ENCODE data around the gene MTMR10. TPM values are rescaled to one million over a fixed set of nuclear protein-coding genes. Genes with fewer than 3 reads are reported as not detected.

Gene MTMR10
- total RNA-seq, 3 donors from 2014 or later, result 9.1 to 12.3 (median 10.8) TPM

GRCh38 chr15:30926161-30926560 is 65.3 kb downstream of the MTMR10 start:
- Mint-ChIP-seq H3K4me3 (no peak overlapping the region), H3K36me3 (ENCODE audit: insufficient read depth) (peaks cover 46% of the 10 kb centered on the region), H3K9me3 (no peaks in the 10 kb centered on the region), H3K27me3 (ENCODE audit: low read depth) (no peaks in the 10 kb centered on the region), H3K4me1 (ENCODE audit: low read depth) (no peaks in the 10 kb centered on the region)
- DNase-seq (no peak), ATAC-seq (no peak)

DNA sequence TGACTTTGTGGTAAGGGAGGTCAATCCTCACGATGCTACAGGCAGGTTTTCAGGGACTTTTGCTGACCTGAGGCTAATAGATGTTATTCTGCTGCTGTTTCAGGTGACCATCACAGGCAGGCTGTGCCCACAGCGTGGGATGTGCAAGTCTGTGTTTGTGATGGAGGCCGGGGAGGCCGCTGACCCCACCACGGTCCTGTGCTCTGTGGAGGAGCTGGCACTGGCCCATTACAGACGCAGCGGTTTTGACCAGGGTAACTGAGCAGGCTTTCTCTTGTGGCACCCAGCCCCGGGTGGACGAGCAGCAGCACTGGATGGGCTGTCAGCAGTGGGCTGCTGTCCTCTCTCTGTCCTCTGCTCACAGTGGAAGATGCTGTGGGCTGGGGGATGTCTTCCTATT is 65.7 kb downstream of the MTMR10 start:
- no peak for ATAC-seq
- no peaks in the 10 kb centered on the region for H3K4me1 Mint-ChIP-seq (ENCODE audit: low read depth)
- peaks cover 45% of the 10 kb centered on the region for H3K36me3 Mint-ChIP-seq (ENCODE audit: insufficient read depth)
- no peaks in the 10 kb centered on the region for H3K27me3 Mint-ChIP-seq (ENCODE audit: low read depth)
- H3K4me3 Mint-ChIP-seq, result no peak overlapping the region
- DNase-seq, result no peak
- H3K9me3 Mint-ChIP-seq, result no peaks in the 10 kb centered on the region

DNA sequence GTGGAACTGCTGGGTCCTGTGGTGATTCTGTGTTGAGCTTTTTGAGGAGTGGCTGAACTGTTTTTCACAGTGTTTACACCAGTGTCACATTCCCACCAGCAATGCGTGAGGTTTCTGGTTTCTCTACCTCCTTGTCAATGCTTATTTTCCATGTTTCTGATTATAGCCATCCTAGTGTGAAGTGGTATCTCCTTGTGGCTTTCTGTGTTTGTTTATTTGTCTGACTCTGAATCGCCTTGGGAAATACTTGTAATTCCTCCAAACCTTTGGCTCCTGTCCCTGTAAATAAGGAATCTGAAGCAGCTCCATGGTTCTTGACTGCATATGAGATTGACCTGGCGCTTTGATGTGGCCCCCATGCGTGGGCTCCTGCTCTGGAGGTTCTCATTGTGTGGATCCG is 67.1 kb downstream of the MTMR10 start:
- Mint-ChIP-seq H3K27me3 (ENCODE audit: low read depth) (no peaks in the 10 kb centered on the region), H3K4me1 (ENCODE audit: low read depth) (no peaks in the 10 kb centered on the region), H3K9me3 (no peaks in the 10 kb centered on the region), H3K36me3 (ENCODE audit: insufficient read depth) (peaks cover 41% of the 10 kb centered on the region), H3K4me3 (no peak overlapping the region)
- DNase-seq (no peak), ATAC-seq (no peak)

DNA sequence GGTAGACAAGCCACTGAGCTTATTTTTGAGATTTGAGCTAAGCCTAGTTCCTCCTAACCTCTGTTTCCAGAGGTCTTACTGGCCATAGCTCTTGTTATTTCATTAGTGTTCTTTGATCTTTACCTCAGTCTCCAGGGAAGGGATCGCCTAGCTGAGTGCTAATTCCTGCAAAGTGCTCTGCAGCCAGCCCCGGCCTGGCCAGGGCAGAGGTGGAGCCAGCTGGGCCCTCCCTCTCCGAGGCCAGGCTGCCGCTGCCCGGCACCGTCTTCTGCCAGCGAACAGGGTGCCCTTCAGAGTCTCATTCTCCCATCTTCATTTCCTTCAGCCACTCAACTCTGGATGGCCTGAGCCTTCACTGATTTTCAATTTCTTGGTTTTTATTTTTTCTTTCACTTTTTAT is 68.0 kb downstream of the MTMR10 start:
- no peak for DNase-seq
- Mint-ChIP-seq H3K27me3 (ENCODE audit: low read depth) (no peaks in the 10 kb centered on the region), H3K4me1 (ENCODE audit: low read depth) (no peaks in the 10 kb centered on the region), H3K4me3 (no peak overlapping the region), H3K36me3 (ENCODE audit: insufficient read depth) (peaks cover 40% of the 10 kb centered on the region), H3K9me3 (no peaks in the 10 kb centered on the region)
- no peak for ATAC-seq

DNA sequence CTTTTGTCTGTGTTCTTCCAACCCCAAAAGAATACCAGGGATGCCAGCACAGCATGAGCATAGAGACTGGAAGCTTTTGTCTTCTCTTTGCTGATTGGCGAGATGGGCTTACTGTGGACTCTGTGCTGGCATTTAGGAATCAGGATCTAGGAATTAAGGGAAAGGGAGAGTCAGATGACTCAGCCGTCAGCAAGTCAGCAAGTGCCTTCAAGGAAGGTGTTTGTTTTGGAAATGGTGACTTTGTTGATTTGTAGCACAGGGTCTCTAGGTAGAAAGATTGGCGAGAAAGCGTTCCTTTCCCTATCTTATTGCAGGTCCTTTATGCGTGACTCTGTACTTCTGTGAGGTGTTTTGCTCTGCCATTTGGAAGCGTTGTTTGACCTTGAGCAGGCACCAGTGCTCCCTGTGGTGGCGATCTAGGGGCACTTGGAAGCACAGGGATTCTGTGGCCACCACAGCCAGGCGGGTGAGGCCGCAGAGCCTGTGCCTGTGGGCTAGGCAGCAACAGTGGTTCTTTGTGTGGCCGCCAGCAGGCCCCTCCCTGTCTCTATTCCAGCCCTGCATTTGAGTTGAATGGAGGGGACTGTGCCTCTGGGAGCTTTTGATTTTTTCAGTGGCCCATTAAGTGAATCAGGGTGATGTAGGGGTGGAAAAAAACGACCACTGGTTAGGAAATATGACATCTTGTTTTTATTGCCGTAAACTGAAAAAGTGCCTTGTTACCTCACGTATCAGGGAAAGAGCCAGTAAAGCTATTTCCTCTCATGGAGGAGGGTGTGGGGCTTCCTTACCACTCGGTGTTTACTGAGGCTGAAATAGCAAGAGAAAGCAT is 68.7 kb downstream of the MTMR10 start:
- no peaks in the 10 kb centered on the region for H3K27me3 Mint-ChIP-seq (ENCODE audit: low read depth)
- DNase-seq (no peak), ATAC-seq (no peak)
- H3K4me3 Mint-ChIP-seq, result no peak overlapping the region
- H3K9me3 Mint-ChIP-seq, result no peaks in the 10 kb centered on the region
- no peaks in the 10 kb centered on the region for H3K4me1 Mint-ChIP-seq (ENCODE audit: low read depth)
- peaks cover 42% of the 10 kb centered on the region for H3K36me3 Mint-ChIP-seq (ENCODE audit: insufficient read depth)

GRCh38 chr15:30921781-30922479 is 69.5 kb downstream of the MTMR10 start:
- Mint-ChIP-seq H3K4me1 (ENCODE audit: low read depth) (peaks cover 1% of the 10 kb centered on the region), H3K36me3 (ENCODE audit: insufficient read depth) (peaks cover 42% of the 10 kb centered on the region), H3K9me3 (no peaks in the 10 kb centered on the region), H3K27me3 (ENCODE audit: low read depth) (no peaks in the 10 kb centered on the region), H3K4me3 (no peak overlapping the region)
- ATAC-seq (no peak), DNase-seq (no peak)

- Mint-ChIP-seq H3K4me1 (ENCODE audit: low read depth) (peaks cover 5% of the 10 kb centered on the region), H3K27me3 (ENCODE audit: low read depth) (no peaks in the 10 kb centered on the region), H3K9me3 (no peaks in the 10 kb centered on the region), H3K4me3 (no peak overlapping the region), H3K36me3 (ENCODE audit: insufficient read depth) (peaks cover 41% of the 10 kb centered on the region)
- ATAC-seq (no peak), DNase-seq (no peak)
These were observed 70.3 kb downstream of the MTMR10 start for GRCh38 chr15:30921106-30921505.

DNA sequence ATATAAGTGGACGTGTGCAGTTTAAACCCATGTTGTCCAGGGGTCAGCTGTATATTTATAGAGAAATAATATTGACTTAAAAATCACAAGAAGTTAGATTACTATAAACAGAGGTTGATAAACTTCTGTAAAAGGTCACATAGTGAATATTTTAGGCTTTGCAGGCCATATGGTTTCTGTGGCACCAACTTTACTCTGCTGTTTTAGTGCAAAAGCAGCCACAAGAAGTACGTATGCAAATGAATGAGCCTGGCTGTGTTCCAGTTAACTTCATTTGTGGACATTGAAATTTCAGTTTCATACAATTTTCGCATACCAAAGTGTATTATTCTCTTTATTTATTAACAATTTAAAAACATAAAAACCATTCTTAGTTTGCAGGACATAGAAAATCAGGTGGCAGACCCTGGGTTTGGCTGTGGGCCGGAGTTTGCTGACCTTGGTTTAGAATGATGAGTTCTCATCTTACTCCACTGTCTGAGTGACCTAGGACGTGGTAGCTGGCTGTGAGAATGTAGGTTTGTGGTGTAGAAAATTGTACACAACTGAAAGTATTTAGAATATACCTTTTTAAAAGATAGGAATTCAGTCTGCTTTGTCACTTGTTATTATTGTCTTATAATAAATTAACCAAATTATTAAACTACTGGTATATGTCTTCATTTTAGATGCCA is 71.4 kb downstream of the MTMR10 start:
- no peak overlapping the region for H3K4me3 Mint-ChIP-seq
- peaks cover 5% of the 10 kb centered on the region for H3K4me1 Mint-ChIP-seq (ENCODE audit: low read depth)
- no peaks in the 10 kb centered on the region for H3K27me3 Mint-ChIP-seq (ENCODE audit: low read depth)
- DNase-seq (no peak), ATAC-seq (no peak)
- H3K36me3 Mint-ChIP-seq (ENCODE audit: insufficient read depth), result peaks cover 38% of the 10 kb centered on the region
- H3K9me3 Mint-ChIP-seq, result no peaks in the 10 kb centered on the region

DNA sequence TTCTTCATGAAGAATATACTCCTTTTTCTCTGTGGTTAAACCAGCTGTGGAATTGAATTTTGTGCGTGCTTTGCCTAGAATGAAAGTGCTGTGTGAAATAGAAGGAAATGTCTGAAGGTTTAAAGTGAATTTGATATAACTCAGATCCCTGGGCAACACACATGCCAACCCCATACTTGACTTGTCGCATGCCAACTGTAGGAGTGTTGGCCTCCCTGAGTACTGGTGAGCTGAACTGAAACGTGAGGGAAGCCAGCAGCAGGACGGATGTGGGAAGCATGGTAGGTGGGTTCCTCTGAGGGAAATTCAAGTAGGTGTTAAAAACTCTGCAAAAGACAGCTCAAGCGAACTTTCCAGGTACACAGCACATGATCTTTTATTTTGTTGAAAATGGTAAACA is 73.1 kb downstream of the MTMR10 start:
- DNase-seq, result no peak
- no peaks in the 10 kb centered on the region for H3K9me3 Mint-ChIP-seq
- peaks cover 5% of the 10 kb centered on the region for H3K4me1 Mint-ChIP-seq (ENCODE audit: low read depth)
- H3K36me3 Mint-ChIP-seq (ENCODE audit: insufficient read depth), result peaks cover 31% of the 10 kb centered on the region
- no peaks in the 10 kb centered on the region for H3K27me3 Mint-ChIP-seq (ENCODE audit: low read depth)
- no peak overlapping the region for H3K4me3 Mint-ChIP-seq
- no peak for ATAC-seq

- no peak for DNase-seq
- Mint-ChIP-seq H3K27me3 (ENCODE audit: low read depth) (no peaks in the 10 kb centered on the region), H3K9me3 (no peaks in the 10 kb centered on the region), H3K4me1 (ENCODE audit: low read depth) (peaks cover 5% of the 10 kb centered on the region), H3K4me3 (no peak overlapping the region), H3K36me3 (ENCODE audit: insufficient read depth) (peaks cover 30% of the 10 kb centered on the region)
- ATAC-seq, result no peak
These were observed 73.8 kb downstream of the MTMR10 start for GRCh38 chr15:30917675-30918074.

- H3K9me3 Mint-ChIP-seq, result no peaks in the 10 kb centered on the region
- no peak for ATAC-seq
- H3K27me3 Mint-ChIP-seq (ENCODE audit: low read depth), result no peaks in the 10 kb centered on the region
- no peak overlapping the region for H3K4me3 Mint-ChIP-seq
- peaks cover 5% of the 10 kb centered on the region for H3K4me1 Mint-ChIP-seq (ENCODE audit: low read depth)
- DNase-seq, result no peak
- H3K36me3 Mint-ChIP-seq (ENCODE audit: insufficient read depth), result peaks cover 24% of the 10 kb centered on the region
These were observed 74.4 kb downstream of the MTMR10 start for GRCh38 chr15:30917013-30917412.

GRCh38 chr15:30913761-30914160 is 77.7 kb downstream of the MTMR10 start:
- Mint-ChIP-seq H3K4me3 (no peak overlapping the region), H3K27me3 (ENCODE audit: low read depth) (no peaks in the 10 kb centered on the region), H3K4me1 (ENCODE audit: low read depth) (peaks cover 8% of the 10 kb centered on the region), H3K9me3 (no peaks in the 10 kb centered on the region), H3K36me3 (ENCODE audit: insufficient read depth) (peaks cover 32% of the 10 kb centered on the region)
- DNase-seq (no peak), ATAC-seq (no peak)

DNA sequence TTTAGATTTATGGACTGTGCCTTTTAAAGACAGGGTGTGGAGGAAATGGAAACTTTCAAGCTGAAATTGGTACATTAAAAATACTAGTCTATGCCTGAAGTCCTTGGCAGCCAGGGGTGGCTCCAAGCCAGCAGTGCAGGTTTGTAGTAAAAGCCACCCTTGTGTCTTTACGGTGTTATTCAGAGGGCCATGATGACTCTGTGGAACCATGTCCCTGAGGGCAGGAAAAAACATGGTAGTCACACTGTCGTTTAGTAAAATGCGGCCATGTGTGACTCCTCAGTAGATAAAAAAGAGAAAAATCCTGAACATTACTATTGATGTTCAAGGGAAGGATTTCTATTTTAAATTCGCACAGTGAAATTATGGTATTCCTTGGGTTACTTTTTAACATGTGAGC is 85.1 kb downstream of the MTMR10 start:
- H3K36me3 Mint-ChIP-seq (ENCODE audit: insufficient read depth), result peaks cover 28% of the 10 kb centered on the region
- H3K27me3 Mint-ChIP-seq (ENCODE audit: low read depth), result no peaks in the 10 kb centered on the region
- ATAC-seq (no peak), DNase-seq (no peak)
- H3K4me1 Mint-ChIP-seq (ENCODE audit: low read depth), result peaks cover 31% of the 10 kb centered on the region
- H3K9me3 Mint-ChIP-seq, result no peaks in the 10 kb centered on the region
- H3K4me3 Mint-ChIP-seq, result no peak overlapping the region

GRCh38 chr15:30905821-30906220 is 85.6 kb downstream of the MTMR10 start:
- Mint-ChIP-seq H3K27me3 (ENCODE audit: low read depth) (no peaks in the 10 kb centered on the region), H3K36me3 (ENCODE audit: insufficient read depth) (peaks cover 28% of the 10 kb centered on the region), H3K4me3 (peak overlapping the region; percentile 7), H3K4me1 (ENCODE audit: low read depth) (peaks cover 31% of the 10 kb centered on the region), H3K9me3 (no peaks in the 10 kb centered on the region)
- ATAC-seq, result no peak
- no peak for DNase-seq
